Lower leg skin (tissue), 4 donors: ENCODE results near the gene ABT1. TPM values are rescaled to one million over a fixed set of nuclear protein-coding genes. Genes with fewer than 3 reads are reported as not detected.
A peak's percentile ranks its signal among the peaks of the same experiment; 100 is the strongest.

Experiments
- DNase-seq, 2 donors: peaks; one replicate each; pipeline ENCODE4 v3.0.0-alpha.2; 2019; ENCODE audit warnings: low spot score in 2 of 2
- H3K4me3 ChIP-seq: fragments of 200-600 bp; sonication (generic); 2 replicates; pipeline ENCODE4 v1.5.1; 2017; ENCODE audit warnings: mild to moderate bottlenecking, low read depth; ENCODE audit not compliant: poor library complexity, severe bottlenecking
- POLR2A ChIP-seq, 2 donors: fragments of 450-650 bp; IDR thresholded peaks; one replicate each; pipeline ENCODE4 v1.6.1; 2016 to 2017; ENCODE audit warnings: antibody characterized with exemption in 2 of 2, mild to moderate bottlenecking in 1 of 2, moderate library complexity in 1 of 2
- WGBS, 2 donors: methylation state at CpG; one replicate each; pipeline ENCODE4 v1.1.5; 2018; 5-methylcytosine and 5-hydroxymethylcytosine counted together
- intact Hi-C: fragments of 100-400 bp; cut with DNase I; formaldehyde crosslinking; loops from one replicate; pipeline ENCODE4 v1.15.0; 2023; ENCODE audit warnings: low total_unique reads
- total RNA-seq, 4 donors: library from RNA; depleted of rRNA; stranded (reverse); fragments of >200 nt; gene quantifications; one replicate each; pipeline ENCODE4 v1.1.0, GENCODE V29; 2016
- TF ChIP-seq, protein P1 (sequence below), 3 donors: fragments of 450-650 bp; IDR thresholded peaks; one replicate each; pipeline ENCODE4 v1.5.1; 2016; ENCODE audit warnings: antibody characterized with exemption in 3 of 3, mild to moderate bottlenecking in 3 of 3, moderate library complexity in 2 of 3

The ABT1 gene
- total RNA-seq, 4 donors from 2014 or later, result 22.0 to 25.7 (median 24.2) TPM

GRCh38 chr6:26571592-26572296 lies 25.0 kb upstream of the ABT1 start:
- peak overlapping the region; percentile 48 for H3K4me3 ChIP-seq
- WGBS, 2 donors, result 3% methylated on average over 24 of the region's 24 CpGs
- no peak for DNase-seq
- intact Hi-C loops, result no loop called here
- TF ChIP-seq, protein P1, sequence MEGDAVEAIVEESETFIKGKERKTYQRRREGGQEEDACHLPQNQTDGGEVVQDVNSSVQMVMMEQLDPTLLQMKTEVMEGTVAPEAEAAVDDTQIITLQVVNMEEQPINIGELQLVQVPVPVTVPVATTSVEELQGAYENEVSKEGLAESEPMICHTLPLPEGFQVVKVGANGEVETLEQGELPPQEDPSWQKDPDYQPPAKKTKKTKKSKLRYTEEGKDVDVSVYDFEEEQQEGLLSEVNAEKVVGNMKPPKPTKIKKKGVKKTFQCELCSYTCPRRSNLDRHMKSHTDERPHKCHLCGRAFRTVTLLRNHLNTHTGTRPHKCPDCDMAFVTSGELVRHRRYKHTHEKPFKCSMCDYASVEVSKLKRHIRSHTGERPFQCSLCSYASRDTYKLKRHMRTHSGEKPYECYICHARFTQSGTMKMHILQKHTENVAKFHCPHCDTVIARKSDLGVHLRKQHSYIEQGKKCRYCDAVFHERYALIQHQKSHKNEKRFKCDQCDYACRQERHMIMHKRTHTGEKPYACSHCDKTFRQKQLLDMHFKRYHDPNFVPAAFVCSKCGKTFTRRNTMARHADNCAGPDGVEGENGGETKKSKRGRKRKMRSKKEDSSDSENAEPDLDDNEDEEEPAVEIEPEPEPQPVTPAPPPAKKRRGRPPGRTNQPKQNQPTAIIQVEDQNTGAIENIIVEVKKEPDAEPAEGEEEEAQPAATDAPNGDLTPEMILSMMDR (IDR thresholded peaks at IDR 0.05), result no peak
- TF ChIP-seq POLR2A (IDR thresholded peaks at IDR 0.05), result no peak

DNA sequence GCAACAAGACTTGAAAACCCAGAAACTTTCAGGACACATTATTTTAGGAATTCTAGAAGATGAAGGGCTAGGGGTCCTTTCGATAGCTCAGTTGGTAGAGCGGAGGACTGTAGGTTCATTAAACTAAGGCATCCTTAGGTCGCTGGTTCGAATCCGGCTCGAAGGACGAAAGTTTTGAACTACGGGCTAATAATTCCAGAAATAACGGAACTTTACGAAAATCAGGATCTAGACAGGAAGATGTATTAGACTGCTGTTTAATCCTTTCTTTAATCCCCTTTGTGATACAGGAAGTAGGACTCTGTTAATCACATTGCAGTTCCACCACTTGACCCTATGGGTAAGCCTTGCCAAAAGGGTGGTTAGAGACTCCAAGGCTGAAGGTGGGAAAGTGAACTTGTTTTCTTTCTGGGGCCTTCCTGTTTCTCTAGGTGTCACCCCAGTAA lies 21.2 kb upstream of the ABT1 start:
- 63 to 74% methylated on average over 10 of the region's 10 CpGs for WGBS, 2 donors
- intact Hi-C loops, result no loop called here
- H3K4me3 ChIP-seq, result no peak overlapping the region
- TF ChIP-seq, protein P1 (IDR thresholded peaks at IDR 0.05), result no peak
- no peak for TF ChIP-seq POLR2A (IDR thresholded peaks at IDR 0.05)
- DNase-seq, result no peak

DNA sequence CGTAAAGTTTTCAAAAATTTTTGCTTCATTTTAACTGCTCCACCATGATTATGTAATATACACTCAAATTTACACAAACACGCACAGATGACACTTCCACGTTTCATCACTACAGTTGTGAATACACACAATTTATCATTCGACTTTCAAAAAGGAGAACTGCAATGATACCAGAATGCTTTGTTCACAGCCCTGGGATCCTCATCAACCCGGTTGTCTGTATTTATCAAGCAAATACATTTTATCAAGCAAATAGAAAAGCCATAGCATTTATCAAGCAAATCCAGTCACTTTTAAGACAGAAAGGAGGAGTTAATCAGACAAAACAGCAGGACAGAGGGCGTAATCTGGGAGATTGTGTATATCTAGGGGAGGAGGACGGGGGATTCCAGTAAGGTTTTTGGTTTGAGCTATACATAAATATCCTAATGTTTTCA lies 20.3 kb upstream of the ABT1 start:
- TF ChIP-seq, protein P1 (IDR thresholded peaks at IDR 0.05), result no peak
- no peak for TF ChIP-seq POLR2A (IDR thresholded peaks at IDR 0.05)
- intact Hi-C loops, result no loop called here
- 50 to 56% methylated on average over 7 of the region's 7 CpGs for WGBS, 2 donors
- no peak overlapping the region for H3K4me3 ChIP-seq
- DNase-seq, result no peak

DNA sequence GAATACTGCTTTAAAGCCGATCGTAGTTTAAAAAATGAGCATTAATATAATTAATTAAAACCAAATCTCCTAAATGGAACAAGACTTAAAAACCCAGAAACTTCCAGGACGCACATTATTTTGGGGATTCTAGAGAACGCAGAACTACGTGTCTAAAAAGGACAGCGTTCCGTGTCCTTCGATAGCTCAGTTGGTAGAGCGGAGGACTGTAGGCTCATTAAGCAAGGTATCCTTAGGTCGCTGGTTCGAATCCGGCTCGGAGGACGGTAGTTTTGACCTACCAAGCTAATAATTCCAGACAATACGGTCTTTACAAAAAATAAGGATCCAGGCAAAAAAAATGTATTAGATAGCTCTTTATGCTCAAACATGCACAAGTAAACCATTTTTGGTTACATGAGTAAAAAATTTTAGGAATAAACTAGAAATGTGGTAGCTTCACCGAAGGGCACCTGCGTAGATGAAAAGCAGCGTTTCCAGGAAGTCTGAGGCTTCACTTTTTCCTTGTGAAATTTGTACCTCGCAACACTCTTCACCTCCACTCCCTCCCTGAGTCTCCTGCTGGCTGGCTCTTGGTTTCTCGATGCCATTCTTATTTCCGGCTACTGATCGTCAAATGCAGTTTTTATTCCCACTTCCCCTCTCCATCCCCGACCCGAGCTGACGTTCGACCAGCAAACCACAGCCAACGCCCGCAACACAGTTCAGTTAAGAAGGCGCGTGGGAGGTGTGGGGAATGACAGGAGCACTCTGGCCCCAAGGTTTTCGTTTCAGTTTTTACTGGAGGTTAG lies 19.6 kb upstream of the ABT1 start:
- no peak for DNase-seq
- WGBS, 2 donors, result 6 to 7% methylated on average over 31 of the region's 31 CpGs
- no peak for TF ChIP-seq POLR2A (IDR thresholded peaks at IDR 0.05)
- TF ChIP-seq, protein P1 (IDR thresholded peaks at IDR 0.05), result no peak
- no peak overlapping the region for H3K4me3 ChIP-seq
- intact Hi-C loops, result no loop called here

DNA sequence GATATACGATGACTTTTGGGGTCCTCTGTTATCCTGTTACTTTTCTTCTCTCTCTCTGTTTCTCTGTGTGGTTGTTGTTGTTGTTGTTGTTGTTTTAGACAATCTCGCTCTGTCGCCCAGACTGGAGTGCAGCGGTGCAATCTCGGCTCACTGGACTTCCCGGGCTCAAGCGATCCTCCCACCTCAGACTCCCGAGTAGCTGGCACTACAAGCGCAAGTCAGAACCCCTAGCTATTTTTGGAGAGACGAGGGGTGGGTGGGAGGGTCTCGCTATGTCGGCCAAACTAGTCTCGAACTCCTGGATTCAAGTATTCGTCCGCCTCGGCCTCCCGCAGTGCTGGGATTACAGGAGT lies 19.1 kb upstream of the ABT1 start:
- no peak for TF ChIP-seq POLR2A (IDR thresholded peaks at IDR 0.05)
- TF ChIP-seq, protein P1 (IDR thresholded peaks at IDR 0.05), result no peak
- no peak overlapping the region for H3K4me3 ChIP-seq
- intact Hi-C loops, result no loop called here
- DNase-seq, result no peak
- 17 to 21% methylated on average over 17 of the region's 17 CpGs for WGBS, 2 donors
